HL-60 (cell line): Measurements from ENCODE around the gene CEACAM21.

Experiments used
- DNase-seq, 2 experiments: peaks; one replicate each; pipeline ENCODE4 v3.0.0-alpha.2; 2010 to 2020; ENCODE audit warnings: low read depth in 1 of 2, low spot score in 1 of 2
- H3K27ac ChIP-seq: fragments of 250-450 bp; sonication (Bioruptor Pico); replicated peaks from 2 replicates; pipeline ENCODE4 v1.5.1; 2020; ENCODE audit warnings: mild to moderate bottlenecking, moderate library complexity
- H3K27me3 ChIP-seq: fragments of 250-450 bp; sonication (Bioruptor Pico); 2 replicates; pipeline ENCODE4 v1.5.1; 2021; ENCODE audit warnings: mild to moderate bottlenecking, moderate library complexity; ENCODE audit not compliant: insufficient read depth, poor library complexity, severe bottlenecking
- H3K4me3 ChIP-seq: replicated peaks from 2 replicates; pipeline ENCODE4 v1.5.1; 2011; ENCODE audit warnings: mild to moderate bottlenecking, control low read depth, low read length; ENCODE audit not compliant: insufficient read depth
- GABPA ChIP-seq: IDR thresholded peaks from 2 replicates; pipeline ENCODE4 v1.6.1; 2012; ENCODE audit warnings: low read depth
- POLR2AphosphoS5 ChIP-seq: IDR thresholded peaks from 2 replicates; pipeline ENCODE4 v1.6.1; 2012; ENCODE audit warnings: low read depth
- SPI1 ChIP-seq: IDR thresholded peaks from 2 replicates; pipeline ENCODE4 v1.6.1; 2012; ENCODE audit warnings: low read depth, mild to moderate bottlenecking, borderline replicate concordance
- TF ChIP-seq, protein P1 (sequence below): IDR thresholded peaks from 2 replicates; pipeline ENCODE4 v1.6.1; 2012; ENCODE audit warnings: low read depth; ENCODE audit not compliant: insufficient replicate concordance
- TF ChIP-seq, protein P2 (sequence below): IDR thresholded peaks from one replicate; pipeline ENCODE4 v1.5.1; 2011; ENCODE audit warnings: low read length, control low read depth, inconsistent platforms; ENCODE audit not compliant: insufficient read depth

CEACAM21 gene

DNA sequence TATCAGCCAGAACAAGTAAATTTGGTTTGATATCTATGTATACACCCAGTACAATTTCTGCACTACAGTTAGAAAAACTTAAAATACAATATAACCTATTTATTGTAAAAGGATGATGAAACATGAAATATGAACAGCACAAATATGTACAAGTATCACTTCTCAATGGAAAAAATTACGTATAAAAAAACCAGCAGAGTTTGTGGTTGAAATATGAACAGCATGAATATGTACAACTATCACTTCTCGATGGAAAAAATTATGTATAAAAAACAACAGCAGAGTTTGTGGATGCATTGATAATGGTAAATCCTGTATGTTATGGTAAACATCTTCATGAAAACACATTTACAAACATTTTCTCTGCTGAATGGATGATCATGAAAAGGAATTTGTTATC is 32.4 kb upstream of the CEACAM21 start:
- TF ChIP-seq GABPA (no peak), SPI1 (no peak), POLR2AphosphoS5 (no peak)
- TF ChIP-seq, protein P1, sequence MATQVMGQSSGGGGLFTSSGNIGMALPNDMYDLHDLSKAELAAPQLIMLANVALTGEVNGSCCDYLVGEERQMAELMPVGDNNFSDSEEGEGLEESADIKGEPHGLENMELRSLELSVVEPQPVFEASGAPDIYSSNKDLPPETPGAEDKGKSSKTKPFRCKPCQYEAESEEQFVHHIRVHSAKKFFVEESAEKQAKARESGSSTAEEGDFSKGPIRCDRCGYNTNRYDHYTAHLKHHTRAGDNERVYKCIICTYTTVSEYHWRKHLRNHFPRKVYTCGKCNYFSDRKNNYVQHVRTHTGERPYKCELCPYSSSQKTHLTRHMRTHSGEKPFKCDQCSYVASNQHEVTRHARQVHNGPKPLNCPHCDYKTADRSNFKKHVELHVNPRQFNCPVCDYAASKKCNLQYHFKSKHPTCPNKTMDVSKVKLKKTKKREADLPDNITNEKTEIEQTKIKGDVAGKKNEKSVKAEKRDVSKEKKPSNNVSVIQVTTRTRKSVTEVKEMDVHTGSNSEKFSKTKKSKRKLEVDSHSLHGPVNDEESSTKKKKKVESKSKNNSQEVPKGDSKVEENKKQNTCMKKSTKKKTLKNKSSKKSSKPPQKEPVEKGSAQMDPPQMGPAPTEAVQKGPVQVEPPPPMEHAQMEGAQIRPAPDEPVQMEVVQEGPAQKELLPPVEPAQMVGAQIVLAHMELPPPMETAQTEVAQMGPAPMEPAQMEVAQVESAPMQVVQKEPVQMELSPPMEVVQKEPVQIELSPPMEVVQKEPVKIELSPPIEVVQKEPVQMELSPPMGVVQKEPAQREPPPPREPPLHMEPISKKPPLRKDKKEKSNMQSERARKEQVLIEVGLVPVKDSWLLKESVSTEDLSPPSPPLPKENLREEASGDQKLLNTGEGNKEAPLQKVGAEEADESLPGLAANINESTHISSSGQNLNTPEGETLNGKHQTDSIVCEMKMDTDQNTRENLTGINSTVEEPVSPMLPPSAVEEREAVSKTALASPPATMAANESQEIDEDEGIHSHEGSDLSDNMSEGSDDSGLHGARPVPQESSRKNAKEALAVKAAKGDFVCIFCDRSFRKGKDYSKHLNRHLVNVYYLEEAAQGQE = no peak
- TF ChIP-seq, protein P2, sequence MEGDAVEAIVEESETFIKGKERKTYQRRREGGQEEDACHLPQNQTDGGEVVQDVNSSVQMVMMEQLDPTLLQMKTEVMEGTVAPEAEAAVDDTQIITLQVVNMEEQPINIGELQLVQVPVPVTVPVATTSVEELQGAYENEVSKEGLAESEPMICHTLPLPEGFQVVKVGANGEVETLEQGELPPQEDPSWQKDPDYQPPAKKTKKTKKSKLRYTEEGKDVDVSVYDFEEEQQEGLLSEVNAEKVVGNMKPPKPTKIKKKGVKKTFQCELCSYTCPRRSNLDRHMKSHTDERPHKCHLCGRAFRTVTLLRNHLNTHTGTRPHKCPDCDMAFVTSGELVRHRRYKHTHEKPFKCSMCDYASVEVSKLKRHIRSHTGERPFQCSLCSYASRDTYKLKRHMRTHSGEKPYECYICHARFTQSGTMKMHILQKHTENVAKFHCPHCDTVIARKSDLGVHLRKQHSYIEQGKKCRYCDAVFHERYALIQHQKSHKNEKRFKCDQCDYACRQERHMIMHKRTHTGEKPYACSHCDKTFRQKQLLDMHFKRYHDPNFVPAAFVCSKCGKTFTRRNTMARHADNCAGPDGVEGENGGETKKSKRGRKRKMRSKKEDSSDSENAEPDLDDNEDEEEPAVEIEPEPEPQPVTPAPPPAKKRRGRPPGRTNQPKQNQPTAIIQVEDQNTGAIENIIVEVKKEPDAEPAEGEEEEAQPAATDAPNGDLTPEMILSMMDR = no peak
- Histone ChIP-seq H3K4me3 (no peak overlapping the region), H3K27ac (no peak overlapping the region), H3K27me3 (no peaks in the 10 kb centered on the region)
- DNase-seq = no peak

- Histone ChIP-seq H3K4me3 (no peak overlapping the region), H3K27ac (peak overlapping the region; percentile 84), H3K27me3 (no peaks in the 10 kb centered on the region)
- TF ChIP-seq, protein P2 = no peak
- TF ChIP-seq POLR2AphosphoS5 = peak; percentile 76
- TF ChIP-seq, protein P1 = no peak
- TF ChIP-seq SPI1 = peak; percentile 42; the same call in 1 of the 2 replicates
- TF ChIP-seq GABPA = no peak; the same call in 1 of the 2 replicates
- DNase-seq = peak in 1 of 2 experiments; percentile 77
Measured at GRCh38 chr19:41545547-41545946, 30.4 kb upstream of the CEACAM21 start.

DNA sequence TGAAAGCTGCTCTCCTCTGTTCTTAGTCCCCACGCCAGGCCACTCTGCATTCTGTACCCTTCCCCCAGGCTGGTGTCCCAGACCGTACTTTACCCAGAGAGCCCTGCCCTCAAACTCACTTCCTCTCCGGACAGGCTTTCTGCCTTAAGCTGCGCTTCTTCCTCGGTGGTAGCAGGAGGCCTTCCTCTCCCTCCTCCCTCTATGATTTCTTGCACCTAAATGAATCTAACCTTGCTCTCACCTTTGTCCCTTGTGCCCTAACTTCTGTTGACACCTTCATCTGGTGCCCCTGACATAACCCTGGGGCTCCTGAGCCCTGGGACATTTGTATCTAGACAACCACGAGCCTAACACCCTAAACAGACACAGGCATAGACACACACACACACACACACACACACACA is 29.6 kb upstream of the CEACAM21 start:
- peak overlapping the region; percentile 8; the same call in 1 of the 2 replicates for H3K4me3 ChIP-seq
- DNase-seq = peak; percentile 58 to 84
- TF ChIP-seq SPI1 (peak; percentile 96), POLR2AphosphoS5 (0 out of 2 replicates have a peak, but pooled peaks have one; percentile 44), GABPA (no peak)
- TF ChIP-seq, protein P1 = no peak
- TF ChIP-seq, protein P2 = no peak
- peak overlapping the region; percentile 84 for H3K27ac ChIP-seq
- no peaks in the 10 kb centered on the region for H3K27me3 ChIP-seq
